CD4-positive, alpha-beta T cell treated with Interleukin-21 for 1 hour (primary cell): ENCODE data around the gene NECTIN3.

Source experiments
- DNase-seq: peaks from one replicate; pipeline ENCODE4 v3.0.0-alpha.2; 2020

The NECTIN3 gene

GRCh38 chr3:111210866-111211564 lies 139.4 kb downstream of the NECTIN3 start:
- DNase-seq, result no peak

- DNase-seq, result no peak
These were observed 140.9 kb downstream of the NECTIN3 start for GRCh38 chr3:111212511-111212910.

- no peak for DNase-seq
These were observed 143.9 kb downstream of the NECTIN3 start for GRCh38 chr3:111215481-111215880.

- DNase-seq, result no peak
These were observed 147.0 kb downstream of the NECTIN3 start for GRCh38 chr3:111218615-111219014.

- no peak for DNase-seq
These were observed 155.6 kb downstream of the NECTIN3 start for GRCh38 chr3:111227216-111227615.

DNA sequence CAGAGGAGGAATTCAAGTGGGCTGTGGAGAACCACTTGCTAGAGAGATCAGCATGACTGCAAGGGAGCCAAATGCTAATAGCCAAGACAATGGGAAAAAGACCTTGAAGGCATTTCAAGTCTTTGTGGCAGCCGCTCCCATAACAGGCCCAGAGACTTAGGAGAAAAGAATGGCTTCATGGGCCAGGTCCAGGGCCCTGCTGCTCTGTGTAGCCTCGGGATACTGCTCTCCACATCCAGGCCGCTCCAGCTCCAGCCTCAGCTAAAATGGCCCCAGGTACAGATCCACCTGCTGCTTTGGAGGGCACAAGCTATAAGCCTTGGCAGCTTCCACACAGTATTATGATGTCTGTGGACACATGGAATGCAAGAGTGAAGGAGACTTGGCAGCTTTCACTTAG lies 157.7 kb downstream of the NECTIN3 start:
- DNase-seq, result no peak

GRCh38 chr3:111236836-111237713 lies 165.5 kb downstream of the NECTIN3 start:
- DNase-seq, result no peak

- DNase-seq, result no peak
These were observed 166.3 kb downstream of the NECTIN3 start for GRCh38 chr3:111237946-111238345.

GRCh38 chr3:111238885-111239284 lies 167.3 kb downstream of the NECTIN3 start:
- peak; percentile 58 for DNase-seq

GRCh38 chr3:111241960-111242359 lies 170.3 kb downstream of the NECTIN3 start:
- no peak for DNase-seq
